HG03135 (cell line): ENCODE data around the gene KIAA1958.

Source experiments
- ATAC-seq: cut with Tn5 transposase; IDR thresholded peaks from one replicate; pipeline ENCODE4 v1.9.1; 2021; ENCODE audit warnings: mild to moderate bottlenecking, moderate library complexity; ENCODE audit not compliant: unreplicated experiment

Gene KIAA1958

DNA sequence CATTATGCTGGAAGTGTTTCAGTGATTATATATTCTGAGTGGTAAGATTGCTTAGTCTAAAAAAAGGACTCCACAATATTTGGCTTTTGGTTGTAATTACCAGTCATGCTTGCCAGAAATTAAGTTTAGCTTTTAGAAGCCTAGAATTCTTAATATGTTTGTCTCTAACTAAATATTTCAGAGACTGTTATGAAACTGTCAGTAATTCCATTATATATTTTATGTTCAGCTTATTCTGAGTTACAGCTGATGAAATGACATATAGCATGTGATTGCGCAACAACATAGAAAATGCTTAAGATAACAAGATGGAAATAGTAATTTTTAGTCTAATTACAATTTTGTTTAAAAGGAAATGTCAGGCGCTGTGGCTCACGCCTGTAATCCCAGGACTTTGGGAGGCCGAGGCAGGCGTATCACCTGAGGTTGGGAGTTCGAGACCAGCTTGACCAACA, 44.2 kb downstream of the KIAA1958 start:
- no peak for ATAC-seq

DNA sequence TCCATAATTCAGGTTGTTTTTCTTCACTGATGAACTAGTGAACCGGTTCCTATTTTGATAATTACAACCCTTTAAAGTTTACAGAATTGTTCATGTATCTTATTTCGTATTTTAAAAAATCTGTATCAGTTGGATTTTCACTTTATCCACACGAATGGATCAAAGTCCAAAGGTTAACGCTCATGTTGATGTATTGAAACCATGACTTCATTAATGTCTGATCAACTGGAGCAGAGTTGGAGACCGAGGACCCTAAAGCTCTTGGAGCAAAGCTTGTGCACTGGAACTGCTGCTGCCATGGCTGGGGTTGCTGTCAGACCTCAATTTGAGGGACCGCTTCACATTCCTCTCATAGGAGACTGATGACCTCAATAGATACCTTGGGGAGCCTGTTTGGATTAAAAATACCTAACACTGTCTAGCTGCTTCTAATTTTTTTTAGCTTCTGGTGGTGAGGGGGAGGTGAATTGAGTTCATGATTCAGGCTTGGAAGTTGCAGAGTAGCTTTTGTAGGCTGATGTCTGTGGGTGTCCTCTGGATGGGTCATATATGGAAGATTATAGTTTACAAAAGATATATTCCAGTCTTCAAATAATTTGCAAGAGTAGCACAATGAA, 45.1 kb downstream of the KIAA1958 start:
- ATAC-seq, result no peak

DNA sequence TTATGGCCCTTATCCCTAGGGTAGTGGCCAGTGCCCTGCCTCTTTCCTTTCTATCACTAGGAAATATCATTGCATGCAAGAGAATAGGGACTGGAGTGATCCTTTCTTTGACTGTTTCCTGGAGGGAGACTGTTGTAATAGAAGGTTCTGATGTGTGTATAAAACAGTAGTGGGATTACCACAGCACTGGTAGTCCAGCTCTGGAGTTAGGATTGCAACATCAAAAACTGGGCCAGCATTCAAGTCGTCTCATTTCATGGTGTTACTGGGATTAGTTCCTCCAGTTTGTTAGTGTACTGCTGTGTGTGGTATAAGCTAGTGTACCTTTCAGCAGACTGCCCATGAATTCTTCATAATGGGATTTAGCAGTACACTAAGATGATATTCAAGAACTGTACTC, 45.8 kb downstream of the KIAA1958 start:
- ATAC-seq, result no peak

DNA sequence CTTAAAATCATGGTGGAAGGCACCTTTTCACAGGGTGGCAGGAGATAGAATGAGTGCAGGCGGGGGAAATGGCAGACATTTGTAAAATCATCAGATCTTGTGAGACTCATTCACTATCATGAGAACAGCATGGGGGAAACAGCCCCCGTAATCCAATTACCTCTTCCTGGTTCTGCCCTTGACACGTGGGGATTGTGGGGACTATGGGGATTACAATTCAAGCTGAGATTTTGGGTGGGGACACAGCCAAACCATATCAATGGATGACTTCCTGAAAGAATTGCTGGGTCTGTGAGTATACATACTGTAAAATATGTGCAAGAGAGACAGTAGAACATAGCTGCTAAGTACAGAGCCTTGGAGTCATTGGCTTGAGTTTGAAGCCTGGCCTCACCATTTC, 47.0 kb downstream of the KIAA1958 start:
- ATAC-seq, result no peak

DNA sequence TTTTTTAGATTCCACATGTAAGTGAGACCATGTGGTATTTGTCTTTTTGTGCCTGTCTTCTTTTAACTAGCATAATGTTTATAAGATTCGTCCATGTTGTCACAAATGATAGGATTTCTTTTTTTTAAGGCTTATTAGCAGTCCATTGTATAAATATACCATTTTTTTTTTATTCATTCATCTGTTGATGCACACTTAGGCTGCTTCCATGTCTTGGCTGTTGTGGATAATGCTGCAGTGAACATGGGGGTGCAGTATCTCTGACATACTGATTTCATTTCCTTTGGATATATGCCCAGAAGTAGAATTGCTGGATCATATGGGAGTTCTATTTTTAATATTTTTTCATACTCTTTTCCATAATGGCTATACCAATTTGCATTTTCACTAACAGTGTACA, 48.7 kb downstream of the KIAA1958 start:
- ATAC-seq, result no peak

DNA sequence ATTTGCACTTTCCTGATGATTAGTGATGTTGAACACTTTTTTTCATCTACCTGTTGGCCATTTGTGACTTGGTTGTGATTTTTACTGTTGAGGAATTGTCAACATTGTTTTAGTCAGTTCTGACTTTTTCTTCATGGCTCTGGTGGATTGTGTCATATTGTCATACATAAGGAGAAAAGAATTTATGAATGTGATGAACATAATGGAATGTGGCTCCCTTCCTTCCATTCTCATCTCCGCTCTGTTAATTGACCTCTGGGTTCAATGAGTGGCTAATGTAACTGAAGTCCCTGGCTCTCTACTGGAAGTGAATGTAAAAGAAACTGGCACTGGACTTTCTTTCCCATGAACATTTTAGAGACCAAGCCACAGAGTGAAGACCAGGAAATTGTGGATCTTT, 49.2 kb downstream of the KIAA1958 start:
- ATAC-seq, result no peak

DNA sequence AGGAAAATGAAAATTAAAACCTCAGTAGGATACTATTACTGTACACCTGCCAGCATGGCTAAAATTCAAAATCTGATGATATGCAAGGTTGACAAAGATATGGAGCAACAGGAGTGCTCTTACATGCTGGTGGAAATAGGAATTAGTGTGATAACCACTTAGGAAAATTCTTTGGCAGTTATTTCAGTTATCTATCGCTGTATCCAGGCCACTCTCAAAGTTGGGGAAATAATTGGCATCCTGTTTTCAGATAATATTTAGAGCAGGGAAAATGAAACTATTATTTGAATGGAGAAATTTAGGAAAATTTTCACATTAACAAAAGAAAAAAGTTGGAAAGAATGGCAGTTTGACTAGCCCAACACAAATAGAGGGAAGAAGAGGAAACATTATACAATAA, 50.9 kb downstream of the KIAA1958 start:
- no peak for ATAC-seq

DNA sequence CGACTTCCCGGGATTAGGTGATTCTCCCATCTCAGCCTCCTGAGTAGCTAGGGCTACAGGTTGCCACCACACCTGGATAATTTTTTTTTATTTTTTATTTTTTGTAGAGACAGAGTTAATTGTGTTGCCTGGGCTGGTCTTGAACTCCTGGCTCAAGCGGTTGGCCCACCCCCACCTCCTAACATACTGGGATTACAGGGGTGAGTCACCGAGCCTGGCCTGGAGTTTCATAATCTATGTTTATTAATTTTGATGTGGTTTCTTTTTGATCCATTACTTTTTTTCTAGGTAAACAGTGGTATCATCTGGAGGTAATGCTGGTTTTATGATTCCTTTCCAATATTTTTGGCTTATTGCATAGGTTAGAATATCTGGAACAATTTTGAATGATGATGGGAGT, 54.2 kb downstream of the KIAA1958 start:
- no peak for ATAC-seq

DNA sequence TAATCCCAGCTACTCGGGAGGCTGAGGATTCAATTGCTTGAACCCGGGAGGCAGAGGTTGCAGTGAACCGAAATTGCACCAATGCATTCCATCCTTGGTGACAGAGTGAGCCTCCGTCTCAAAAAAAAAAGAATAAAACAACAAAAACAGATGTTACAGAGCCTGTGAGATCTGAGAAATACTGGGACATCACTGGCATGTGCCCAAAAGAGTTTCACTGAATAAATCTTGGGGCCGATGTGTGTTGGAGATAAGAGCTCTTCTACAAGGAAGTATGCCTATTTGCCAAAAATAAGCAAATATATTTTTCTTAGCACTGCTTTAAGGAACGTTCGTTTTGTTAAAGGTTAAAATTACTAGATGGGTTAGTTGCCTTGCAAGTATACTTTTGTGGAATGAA, 55.1 kb downstream of the KIAA1958 start:
- ATAC-seq, result no peak

DNA sequence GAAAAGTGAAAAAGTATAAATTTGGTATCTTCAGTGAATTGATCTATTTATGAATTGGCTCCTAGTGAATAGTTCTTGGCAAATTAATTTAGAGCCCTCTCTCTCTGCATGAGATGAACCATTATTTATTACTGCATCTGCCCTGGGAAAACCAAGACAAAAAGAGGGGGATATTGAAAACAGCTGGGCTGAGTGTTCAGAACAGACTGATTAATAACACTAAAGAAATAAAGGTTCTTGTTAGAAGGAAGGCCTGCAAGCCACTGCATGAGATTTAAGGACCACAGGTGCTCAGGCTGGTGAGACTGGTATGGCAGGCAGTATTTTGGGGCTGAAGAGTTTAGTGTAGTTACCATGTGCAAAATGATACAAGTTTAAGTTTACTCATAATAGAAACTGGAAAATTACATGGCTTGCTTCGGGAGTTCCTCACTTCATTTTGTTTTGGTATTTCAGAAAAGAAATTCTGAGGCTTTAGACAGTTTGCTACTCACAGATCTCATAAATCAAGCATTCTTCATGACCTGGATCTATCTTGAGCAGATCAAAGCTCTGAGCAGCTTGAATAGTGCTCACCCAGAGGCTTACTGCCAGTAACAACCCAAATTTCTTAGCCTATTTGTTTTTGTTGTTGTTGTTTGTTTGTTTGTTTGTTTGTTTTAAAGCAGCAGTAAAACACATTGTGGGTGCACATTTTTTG, 56.1 kb downstream of the KIAA1958 start:
- ATAC-seq, result no peak

DNA sequence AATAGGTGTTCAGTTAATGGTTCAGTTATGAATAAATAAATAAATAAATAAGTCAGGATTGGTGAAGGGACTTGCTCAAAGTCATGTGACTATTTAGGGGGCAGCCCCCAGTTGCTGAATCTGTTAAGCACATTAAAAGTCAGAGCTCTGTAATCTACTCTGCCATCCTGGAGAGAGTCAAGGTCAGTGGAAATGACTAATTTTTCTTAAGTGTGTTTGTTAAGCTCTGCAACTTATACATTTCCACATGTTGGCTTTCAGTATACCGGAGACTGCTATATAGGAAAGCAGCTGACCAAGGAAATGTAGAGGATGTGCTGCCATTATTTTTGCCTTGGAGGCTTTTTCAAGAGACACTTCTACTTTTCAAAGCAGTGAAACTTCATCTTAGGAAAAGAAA, 57.9 kb downstream of the KIAA1958 start:
- no peak for ATAC-seq

DNA sequence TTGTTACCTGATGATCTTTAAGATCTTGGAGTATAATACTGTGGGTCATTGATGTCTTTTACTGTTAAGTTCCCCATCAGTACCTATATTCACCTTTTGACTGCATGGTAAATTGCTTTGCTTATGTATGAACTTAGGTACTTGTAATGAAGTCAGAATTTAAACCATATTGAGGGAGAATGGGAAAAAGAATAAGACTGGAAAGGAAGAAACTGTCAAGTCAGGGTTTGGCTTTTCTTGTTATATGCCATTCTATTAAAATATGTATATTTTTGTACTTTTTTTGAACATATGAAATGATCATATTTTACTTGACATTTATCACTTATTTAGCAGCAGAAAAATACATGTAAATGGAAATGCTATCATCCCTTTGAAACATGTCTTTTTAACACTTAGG, 58.6 kb downstream of the KIAA1958 start:
- ATAC-seq, result no peak

DNA sequence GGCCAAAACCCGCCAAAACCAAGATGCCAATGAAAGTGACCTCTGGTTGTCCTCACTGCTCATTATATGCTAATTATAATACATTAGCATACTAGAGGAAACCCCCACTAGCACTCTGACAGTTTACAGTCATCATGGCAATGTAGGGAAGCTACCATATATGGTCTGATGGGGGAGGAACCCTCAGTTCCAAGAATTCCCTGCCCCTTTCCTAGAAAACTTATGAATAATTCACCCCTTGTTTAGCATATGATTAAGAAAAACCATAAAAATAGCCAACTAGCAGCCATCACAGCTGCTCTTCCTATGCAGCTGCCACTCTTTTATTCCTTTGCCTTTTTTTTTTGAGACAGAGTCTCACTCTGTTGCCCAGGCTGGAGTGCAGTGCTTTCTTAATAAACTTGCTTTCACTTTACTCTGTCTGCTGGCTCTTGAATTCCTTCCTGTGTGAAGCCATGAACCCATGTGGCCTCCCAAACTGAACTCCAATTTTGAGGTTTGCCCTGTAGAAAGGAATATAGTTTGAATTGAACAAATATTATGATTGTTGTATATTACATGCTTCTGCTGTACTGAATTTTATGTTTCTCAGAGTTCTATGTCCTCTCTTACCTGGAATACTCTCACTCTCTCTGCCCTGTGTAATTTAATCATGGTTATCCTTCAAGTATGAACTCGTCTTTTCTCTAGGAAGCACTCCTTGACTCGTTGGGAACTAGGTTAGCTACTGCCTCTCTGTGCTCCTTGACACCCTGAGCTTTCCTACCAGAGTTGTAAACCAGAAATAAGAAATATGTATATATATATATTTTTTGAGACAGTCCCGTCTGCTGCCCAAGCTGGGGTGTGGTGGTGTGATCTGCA, 59.8 kb downstream of the KIAA1958 start:
- ATAC-seq, result no peak

DNA sequence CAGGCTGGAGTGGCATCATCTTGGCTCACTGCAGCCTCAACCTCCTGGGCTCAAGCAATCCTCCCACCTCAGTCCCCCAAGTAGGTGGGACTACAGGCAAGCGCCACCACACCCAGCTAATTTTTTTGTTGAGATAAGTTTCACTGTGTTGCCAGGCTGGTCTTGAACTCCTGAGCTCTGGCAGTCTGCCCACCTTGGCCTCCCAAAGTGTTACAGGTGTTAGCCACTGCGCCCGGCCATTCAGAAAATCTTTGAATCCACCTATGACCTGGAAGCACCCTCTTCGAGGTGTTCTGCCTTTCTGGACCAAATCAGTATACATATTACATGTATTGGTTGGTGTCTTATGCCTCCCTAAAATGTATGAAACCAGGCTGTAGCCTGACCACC, 61.4 kb downstream of the KIAA1958 start:
- ATAC-seq, result no peak

DNA sequence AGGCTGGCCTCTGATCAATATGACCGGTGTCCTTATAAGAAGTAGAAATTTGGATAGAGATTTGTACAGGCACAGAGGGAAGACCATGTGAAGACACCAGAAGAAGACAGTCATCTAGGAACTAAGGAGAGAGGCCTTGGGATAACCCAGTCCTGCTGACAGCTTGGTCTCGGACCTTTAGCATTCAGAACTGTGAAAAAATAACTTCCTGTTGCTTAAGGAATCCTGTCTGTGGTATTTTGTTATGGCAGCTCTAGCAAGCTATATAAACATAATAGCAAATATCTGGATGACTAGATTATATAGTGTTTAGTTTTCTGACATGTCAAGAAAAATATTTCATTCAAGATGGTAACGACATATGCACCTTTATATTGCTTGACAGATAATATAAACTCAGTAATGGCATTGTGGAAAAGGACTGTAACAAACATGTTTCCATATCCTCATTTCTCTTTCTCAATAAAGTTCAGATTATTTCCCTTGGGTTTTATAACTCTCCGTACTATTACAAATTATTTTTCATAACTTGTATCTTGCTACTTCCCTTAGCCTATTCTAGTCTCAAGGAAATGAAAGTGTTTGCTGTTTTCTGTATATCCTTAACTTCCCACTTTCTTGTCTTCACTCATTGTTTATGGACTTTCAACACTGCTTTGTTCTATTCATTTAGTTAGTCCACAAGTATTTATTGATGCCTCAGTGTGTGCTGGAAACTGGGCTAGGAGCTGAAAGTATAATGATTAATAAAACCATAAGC, 62.4 kb downstream of the KIAA1958 start:
- no peak for ATAC-seq

DNA sequence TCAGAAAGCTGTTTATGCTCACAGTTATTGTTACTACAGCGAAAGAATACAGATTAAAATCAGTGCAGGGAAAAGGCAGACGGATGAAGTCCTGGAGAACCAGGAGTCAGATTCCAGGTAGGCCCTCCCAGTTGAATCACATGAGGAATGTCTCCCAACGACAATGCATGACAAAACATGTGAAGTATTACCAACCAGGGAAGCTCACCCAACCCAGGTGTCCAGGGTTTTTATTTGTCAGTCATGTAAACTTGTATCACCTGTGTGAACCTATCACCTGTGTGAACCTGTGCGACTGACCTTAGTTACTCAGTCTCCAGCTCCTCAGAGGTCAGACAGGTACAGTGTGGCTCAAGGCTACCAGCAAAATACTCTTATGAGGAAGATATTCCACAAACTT, 63.9 kb downstream of the KIAA1958 start:
- ATAC-seq, result no peak

DNA sequence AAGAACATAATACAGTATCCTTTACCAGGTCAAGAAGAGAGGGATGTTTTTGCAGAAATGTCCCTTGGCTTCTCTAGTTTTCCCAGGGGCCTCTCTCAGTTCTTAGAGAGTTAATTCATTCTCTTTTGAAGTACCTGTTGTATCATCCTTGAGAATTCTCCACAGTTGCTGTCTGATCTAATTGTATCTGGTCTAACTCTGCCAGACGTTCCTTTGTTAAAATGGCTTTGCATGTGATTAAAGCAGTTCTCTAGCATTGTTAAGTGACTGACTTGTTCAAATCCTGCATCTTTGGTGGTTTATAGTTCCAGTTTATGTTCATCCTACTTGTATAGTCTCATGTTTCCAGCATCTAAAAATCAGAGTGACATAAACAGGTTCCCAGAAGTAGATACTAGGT, 65.0 kb downstream of the KIAA1958 start:
- ATAC-seq, result no peak

DNA sequence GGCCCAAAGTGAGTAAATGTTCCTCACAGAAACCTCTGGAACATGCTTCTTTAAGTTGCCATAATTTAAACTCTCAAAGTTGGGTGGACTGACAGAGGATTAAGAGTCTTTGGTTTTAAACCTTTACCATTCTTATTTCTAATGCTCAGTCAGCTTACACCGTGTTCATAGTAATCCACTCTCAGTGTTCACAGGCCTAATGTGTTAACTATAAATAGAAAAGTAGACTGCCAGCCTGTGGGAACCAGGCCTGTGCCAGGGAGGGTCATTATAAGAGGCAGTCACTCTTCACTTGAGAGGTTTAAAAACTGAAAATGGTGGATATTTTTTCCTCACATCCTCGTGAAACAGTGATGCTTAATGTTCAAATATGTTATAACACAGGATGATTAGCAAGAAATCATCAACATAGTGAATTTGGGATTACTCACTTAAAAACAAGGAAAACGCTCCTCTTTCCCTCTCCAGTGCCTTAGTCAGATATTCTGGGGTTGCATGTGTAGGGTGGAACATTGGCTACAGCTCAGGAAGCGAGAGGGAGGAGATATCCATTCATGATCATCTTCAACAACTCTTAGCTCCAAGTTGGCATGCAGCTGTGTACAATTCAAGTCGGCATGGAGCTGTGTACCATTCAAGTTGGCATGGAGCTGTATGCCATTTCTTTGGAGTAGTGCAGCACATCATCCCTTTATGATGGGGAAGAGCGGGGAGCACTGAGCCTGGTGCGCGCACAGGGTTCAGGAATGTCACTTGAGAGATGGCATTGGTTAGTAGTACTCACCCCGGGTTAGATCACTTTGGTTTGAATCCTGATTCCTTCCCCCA, 65.8 kb downstream of the KIAA1958 start:
- no peak for ATAC-seq

DNA sequence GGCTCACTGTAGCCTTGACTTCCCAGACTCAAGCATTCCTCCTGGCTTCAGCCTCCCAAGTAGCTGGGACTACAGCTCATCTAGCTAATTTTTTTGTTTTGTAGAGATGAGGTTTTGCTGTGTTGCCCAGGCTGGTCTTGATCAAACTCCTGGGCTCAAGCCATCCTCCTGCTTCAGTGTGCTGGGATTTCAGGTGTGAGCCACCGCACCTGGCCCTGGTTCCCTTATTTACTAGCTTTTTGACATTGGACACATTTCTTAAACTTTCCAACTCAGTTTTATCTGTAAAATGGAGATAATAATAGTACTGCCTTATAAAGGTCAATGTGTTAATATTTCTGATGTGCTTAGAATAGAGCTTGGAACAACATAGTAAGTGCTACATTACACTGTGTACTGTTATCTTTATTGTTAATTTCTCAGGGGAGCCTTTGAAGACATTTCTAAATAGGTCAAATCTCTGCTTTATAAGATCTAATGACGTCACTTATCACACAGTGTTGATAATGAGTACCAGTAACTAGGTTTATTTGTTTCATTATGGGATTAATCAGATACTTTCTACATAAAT, 66.7 kb downstream of the KIAA1958 start:
- no peak for ATAC-seq

DNA sequence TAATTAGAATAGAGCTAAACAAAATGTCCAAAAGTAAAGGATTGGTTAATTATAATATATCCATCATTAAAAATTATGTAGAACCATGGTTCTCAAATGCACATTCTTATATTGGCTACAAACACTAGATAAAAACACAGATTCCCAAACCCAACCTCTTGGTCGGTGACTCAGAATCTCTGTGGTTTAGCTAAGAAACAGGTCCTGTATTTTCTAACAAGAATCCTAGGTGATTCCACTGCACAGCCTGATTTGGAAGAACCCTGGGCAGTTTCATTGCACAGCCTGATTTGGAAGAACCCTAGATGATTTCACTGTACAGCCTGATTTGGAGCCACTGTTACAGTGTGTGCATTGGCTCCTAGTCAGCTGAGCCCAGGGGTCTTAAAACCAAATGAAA, 67.9 kb downstream of the KIAA1958 start:
- ATAC-seq, result no peak
